Liver (tissue), 9 donors: Measurements from ENCODE around the gene FGD6. TPM values are rescaled to one million over a fixed set of nuclear protein-coding genes. Genes with fewer than 3 reads are reported as not detected.

Experiments used
- DNase-seq: peaks from one replicate; pipeline ENCODE4 v3.0.0-alpha.2; 2017; ENCODE audit warnings: low spot score
- H3K27ac ChIP-seq, 2 donors: one replicate each; pipeline ENCODE4 v1.7.0; 2013; ENCODE audit warnings: inconsistent platforms in 2 of 2, low read length in 2 of 2, control low read depth in 1 of 2, low read depth in 1 of 2, mild to moderate bottlenecking in 1 of 2
- H3K27me3 ChIP-seq, 4 donors: one replicate each; pipeline versions ENCODE4 v1.6.1 to v1.7.0; 2013; ENCODE audit warnings: low read length in 3 of 4, inconsistent platforms in 1 of 4, mild to moderate bottlenecking in 1 of 4, moderate library complexity in 1 of 4; ENCODE audit not compliant: control insufficient read depth in 4 of 4, insufficient read depth in 4 of 4
- H3K36me3 ChIP-seq, 4 donors: one replicate each; pipeline versions ENCODE4 v1.6.1 to v1.7.0; 2013; ENCODE audit warnings: low read length in 3 of 4, mild to moderate bottlenecking in 3 of 4, low read depth in 1 of 4, moderate library complexity in 1 of 4; ENCODE audit not compliant: control insufficient read depth in 4 of 4, insufficient read depth in 3 of 4
- H3K4me1 ChIP-seq, 4 donors: one replicate each; pipeline versions ENCODE4 v1.6.1 to v1.7.0; 2013; ENCODE audit warnings: low read length in 3 of 4, mild to moderate bottlenecking in 3 of 4, moderate library complexity in 1 of 4; ENCODE audit not compliant: control insufficient read depth in 4 of 4, insufficient read depth in 4 of 4
- H3K4me3 ChIP-seq, 3 donors: one replicate each; pipeline versions ENCODE4 v1.6.1 to v1.7.0; 2013; ENCODE audit warnings: low read length in 3 of 3, control low read depth in 1 of 3, low read depth in 1 of 3, mild to moderate bottlenecking in 1 of 3
- H3K9ac ChIP-seq, 2 donors: one replicate each; pipeline ENCODE4 v1.7.0; 2013; ENCODE audit warnings: low read length in 2 of 2, mild to moderate bottlenecking in 2 of 2, moderate library complexity in 2 of 2, control low read depth in 1 of 2, low read depth in 1 of 2
- H3K9me3 ChIP-seq, 4 donors: one replicate each; pipeline versions ENCODE4 v1.6.1 to v1.7.0; 2013; ENCODE audit warnings: low read length in 3 of 4; ENCODE audit not compliant: control insufficient read depth in 4 of 4
- CTCF ChIP-seq: fragments of 150-350 bp; IDR thresholded peaks from 2 replicates; pipeline ENCODE4 v1.5.1; 2017; ENCODE audit warnings: improper control_type of control experiment, low read depth, low read length; ENCODE audit not compliant: missing input control
- EGR1 ChIP-seq, 2 donors: IDR thresholded peaks; 2 replicates each; pipeline ENCODE4 v1.6.1; 2016 to 2018; ENCODE audit warnings: antibody characterized with exemption in 2 of 2, low read depth in 2 of 2
- FOXA1 ChIP-seq: IDR thresholded peaks from 2 replicates; pipeline ENCODE4 v1.6.1; 2016; ENCODE audit warnings: antibody characterized with exemption
- FOXA2 ChIP-seq: IDR thresholded peaks from 2 replicates; pipeline ENCODE4 v1.6.1; 2016; ENCODE audit warnings: antibody characterized with exemption
- GABPA ChIP-seq, 2 donors: IDR thresholded peaks in 1 of 2; conservative IDR thresholded peaks in 1 of 2; 2 replicates each; pipeline ENCODE4 v1.6.1; 2016; ENCODE audit warnings: antibody characterized with exemption in 2 of 2, mild to moderate bottlenecking in 1 of 2, moderate library complexity in 1 of 2
- HNF4A ChIP-seq, 2 donors: conservative IDR thresholded peaks; 2 replicates each; pipeline ENCODE4 v1.6.1; 2016; ENCODE audit warnings: antibody characterized with exemption in 2 of 2, mild to moderate bottlenecking in 2 of 2
- HNF4G ChIP-seq: IDR thresholded peaks from 2 replicates; pipeline ENCODE4 v1.6.1; 2016; ENCODE audit warnings: antibody characterized with exemption
- JUND ChIP-seq, 2 donors: IDR thresholded peaks; 2 replicates each; pipeline ENCODE4 v1.6.1; 2016; ENCODE audit warnings: antibody characterized with exemption in 2 of 2
- NR2F2 ChIP-seq: IDR thresholded peaks from 2 replicates; pipeline ENCODE4 v1.6.1; 2016; ENCODE audit warnings: antibody characterized with exemption
- RAD21 ChIP-seq, 2 donors: IDR thresholded peaks; 2 replicates each; pipeline ENCODE4 v1.6.1; 2016; ENCODE audit warnings: antibody characterized with exemption in 2 of 2, mild to moderate bottlenecking in 2 of 2
- REST ChIP-seq: IDR thresholded peaks from 2 replicates; pipeline ENCODE4 v1.6.1; 2016; ENCODE audit warnings: antibody characterized with exemption, mild to moderate bottlenecking
- RXRA ChIP-seq, 2 donors: IDR thresholded peaks; 2 replicates each; pipeline ENCODE4 v1.6.1; 2017 to 2018; ENCODE audit warnings: antibody characterized with exemption in 2 of 2, mild to moderate bottlenecking in 1 of 2
- SP1 ChIP-seq: IDR thresholded peaks from 2 replicates; pipeline ENCODE4 v1.6.1; 2018; ENCODE audit warnings: antibody characterized with exemption, mild to moderate bottlenecking
- TAF1 ChIP-seq: conservative IDR thresholded peaks from 2 replicates; pipeline ENCODE4 v1.6.1; 2016; ENCODE audit warnings: antibody characterized with exemption, mild to moderate bottlenecking
- YY1 ChIP-seq: IDR thresholded peaks from 2 replicates; pipeline ENCODE4 v1.6.1; 2016; ENCODE audit warnings: antibody characterized with exemption, mild to moderate bottlenecking
- ZBTB33 ChIP-seq: IDR thresholded peaks from 2 replicates; pipeline ENCODE4 v1.6.1; 2016; ENCODE audit warnings: antibody characterized with exemption
- WGBS: extraction: QIAGEN DNeasy Blood & Tissue Kit; methylation state at CpG from one replicate; pipeline ENCODE4 v1.1.7; 2013; 5-methylcytosine and 5-hydroxymethylcytosine counted together
- polyA plus RNA-seq, 2 donors: library from polyadenylated mRNA; stranded (reverse) in 1 of 2; unstranded in 1 of 2; fragments of 200-250 nt in 1 of 2; fragments of >200 nt in 1 of 2; fragmentation: Nextera tagmentation in 1 of 2; extraction: Ambion mirVana in 1 of 2; gene quantifications; one replicate each; pipeline versions ENCODE4 v1.2.1 to v1.2.3, GENCODE V29; 2013 to 2015
- total RNA-seq, 2 donors: library from RNA; depleted of rRNA; stranded (reverse); fragments of >200 nt; gene quantifications; one replicate each; pipeline ENCODE4 v1.2.3, GENCODE V29; 2014
- TF ChIP-seq, protein P1 (sequence below): IDR thresholded peaks from 2 replicates; pipeline ENCODE4 v1.6.1; 2016; ENCODE audit warnings: antibody characterized with exemption
- TF ChIP-seq, protein P2 (sequence below): IDR thresholded peaks from 2 replicates; pipeline ENCODE4 v1.6.1; 2016; ENCODE audit warnings: antibody characterized with exemption
- donor health status: healthy.
- donor health status: healthy.
- donor health status: healthy.
- donor health status: healthy.
- donor health status: healthy.

FGD6 gene
- total and polyA plus RNA-seq, 4 donors: 0.54 to 6.9 (median 2.4) TPM

DNA sequence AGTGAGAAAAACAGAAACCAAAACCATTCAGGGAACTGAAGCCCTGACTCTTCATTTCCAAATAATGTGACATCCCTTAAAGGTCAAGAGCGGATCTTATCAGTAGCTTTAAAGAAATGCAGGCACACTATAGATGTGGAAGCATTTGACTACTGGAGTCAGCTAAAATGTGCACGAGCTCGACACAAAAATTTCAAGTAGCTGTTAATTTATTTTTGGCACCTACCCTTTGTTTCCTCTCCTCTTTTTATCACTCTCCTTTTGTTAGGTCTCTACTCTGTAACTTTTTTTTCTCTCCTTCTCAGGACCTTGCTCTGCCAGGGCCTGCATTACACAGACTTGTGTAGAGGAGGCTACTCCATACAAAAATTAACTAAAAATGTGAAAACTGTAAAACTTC is 58.3 kb downstream of the FGD6 start:
- 81% methylated on average over 3 of the region's 3 CpGs for WGBS
- TF ChIP-seq REST (no peak), SP1 (no peak), EGR1 (IDR thresholded peaks at IDR 0.05; ENCODE audit: low read depth in 2 of 2) (no peak), RXRA (IDR thresholded peaks at IDR 0.05) (no peak), ZBTB33 (no peak), RAD21 (IDR thresholded peaks at IDR 0.05) (no peak), CTCF (no peak), HNF4G (no peak), FOXA2 (no peak), HNF4A (conservative IDR thresholded peaks at IDR 0.05) (no peak), YY1 (no peak)
- TF ChIP-seq, protein P1, sequence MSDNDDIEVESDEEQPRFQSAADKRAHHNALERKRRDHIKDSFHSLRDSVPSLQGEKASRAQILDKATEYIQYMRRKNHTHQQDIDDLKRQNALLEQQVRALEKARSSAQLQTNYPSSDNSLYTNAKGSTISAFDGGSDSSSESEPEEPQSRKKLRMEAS: no peak

DNA sequence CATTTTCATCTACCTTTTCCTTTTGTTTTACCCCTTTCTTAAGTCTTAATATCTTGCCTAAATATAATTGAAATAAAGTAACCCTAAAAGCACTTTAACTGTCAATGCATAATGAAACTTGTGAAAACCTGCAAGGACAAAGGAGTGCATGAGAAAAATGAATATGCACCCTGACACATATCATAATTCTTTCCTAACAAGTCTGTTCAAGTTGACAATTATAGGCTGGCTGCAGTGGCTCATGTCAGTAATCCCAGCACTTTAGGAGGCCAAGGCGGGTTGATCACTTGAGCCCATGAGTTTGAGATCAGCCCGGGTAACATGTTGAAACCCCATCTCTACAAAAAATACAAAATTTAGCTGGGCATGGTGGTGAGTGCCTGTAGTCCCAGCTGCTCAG is 65.4 kb downstream of the FGD6 start:
- H3K36me3 ChIP-seq: peaks cover 0 to 2% (median 0%) of the 10 kb centered on the region in 4 donors
- H3K9ac ChIP-seq: no peak overlapping the region
- no peaks in the 10 kb centered on the region for H3K9me3 ChIP-seq
- H3K4me3 ChIP-seq: no peak overlapping the region
- H3K27me3 ChIP-seq: no peaks in the 10 kb centered on the region
- 93% methylated on average over 2 of the region's 2 CpGs for WGBS
- no peak for DNase-seq
- no peaks in the 10 kb centered on the region for H3K4me1 ChIP-seq
- H3K27ac ChIP-seq: no peak overlapping the region
- TF ChIP-seq GABPA (IDR thresholded peaks at IDR 0.05 in 1 of 2, conservative IDR thresholded peaks at IDR 0.05 in 1 of 2) (no peak), FOXA2 (no peak), RAD21 (IDR thresholded peaks at IDR 0.05) (no peak), NR2F2 (no peak), TAF1 (no peak), EGR1 (IDR thresholded peaks at IDR 0.05; ENCODE audit: low read depth in 2 of 2) (no peak), JUND (IDR thresholded peaks at IDR 0.05) (no peak), HNF4G (no peak), ZBTB33 (no peak), HNF4A (conservative IDR thresholded peaks at IDR 0.05) (no peak), REST (no peak), SP1 (no peak), FOXA1 (no peak), RXRA (IDR thresholded peaks at IDR 0.05) (no peak)
- TF ChIP-seq, protein P2, sequence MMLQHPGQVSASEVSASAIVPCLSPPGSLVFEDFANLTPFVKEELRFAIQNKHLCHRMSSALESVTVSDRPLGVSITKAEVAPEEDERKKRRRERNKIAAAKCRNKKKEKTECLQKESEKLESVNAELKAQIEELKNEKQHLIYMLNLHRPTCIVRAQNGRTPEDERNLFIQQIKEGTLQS: no peak

More for the DNA sequence above, 58.3 kb downstream of the FGD6 start:
- H3K9ac ChIP-seq: no peak overlapping the region
- H3K36me3 ChIP-seq: no peaks in the 10 kb centered on the region
- DNase-seq: no peak
- H3K4me1 ChIP-seq: no peaks in the 10 kb centered on the region
- no peak overlapping the region for H3K4me3 ChIP-seq
- no peaks in the 10 kb centered on the region for H3K27me3 ChIP-seq
- H3K9me3 ChIP-seq: no peaks in the 10 kb centered on the region
- no peak overlapping the region for H3K27ac ChIP-seq
